Activated CD4-positive, alpha-beta T cell treated with anti-CD3 and anti-CD28 coated beads, Interleukin-2, amount 50 U/mL, for 1 hour (primary cell): ENCODE results near the gene POLR2E.

Source experiments
- DNase-seq: peaks from one replicate; pipeline ENCODE4 v3.0.0-alpha.2; 2020

Gene POLR2E

DNA sequence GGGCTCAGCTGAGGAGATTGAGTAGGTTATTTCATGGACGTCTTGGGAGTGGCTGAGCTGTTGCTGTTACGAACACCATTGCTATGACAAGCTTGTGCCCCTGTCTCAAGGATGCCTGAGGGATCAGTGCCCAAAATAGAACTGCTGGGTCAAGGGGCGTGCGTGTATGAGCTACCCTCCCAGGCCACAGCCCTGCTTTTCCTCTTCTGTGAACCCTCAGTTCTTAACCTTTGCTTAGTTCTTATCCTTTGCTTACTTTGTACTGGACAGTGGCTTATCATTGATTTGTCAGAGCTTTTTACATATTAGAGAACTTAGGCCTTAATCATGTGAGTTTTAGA, 19.2 kb downstream of the POLR2E start:
- DNase-seq = no peak

DNA sequence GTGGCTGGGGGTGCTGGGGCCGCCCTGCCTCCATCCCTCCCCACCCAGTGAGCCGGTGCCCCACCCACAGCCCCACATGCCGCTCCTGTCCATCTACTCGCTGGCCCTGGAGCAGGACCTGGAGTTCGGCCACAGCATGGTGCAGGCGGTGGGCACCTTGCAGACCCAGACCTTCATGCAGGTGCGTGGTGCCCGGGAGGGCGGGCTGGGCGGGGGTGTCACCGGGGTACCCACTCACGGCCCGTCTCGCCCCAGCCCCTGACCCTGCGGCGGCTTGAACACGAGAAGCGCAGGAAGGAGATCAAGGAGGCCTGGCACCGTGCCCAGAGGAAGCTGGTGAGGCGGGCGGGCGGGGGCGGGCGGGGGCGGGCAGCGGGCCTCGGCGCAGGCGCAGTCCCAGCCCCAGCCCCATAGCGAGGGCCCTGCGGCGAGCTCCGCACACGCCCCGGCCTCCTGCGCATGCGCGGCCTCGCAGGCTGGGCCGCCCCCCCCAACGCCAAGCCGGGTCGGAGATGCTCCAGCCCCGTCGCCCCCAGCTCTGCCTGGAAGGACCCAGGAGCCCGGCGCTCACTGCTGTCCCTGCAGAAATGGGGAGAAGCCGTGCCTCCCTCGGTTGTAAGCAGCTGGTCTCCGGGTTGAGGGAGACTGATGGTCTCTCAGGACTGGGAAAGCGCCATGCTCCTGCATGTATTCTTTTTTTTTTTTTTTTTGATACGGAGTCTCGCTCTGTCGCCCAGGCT, 20.5 kb downstream of the POLR2E start:
- peak; percentile 98 for DNase-seq

DNA sequence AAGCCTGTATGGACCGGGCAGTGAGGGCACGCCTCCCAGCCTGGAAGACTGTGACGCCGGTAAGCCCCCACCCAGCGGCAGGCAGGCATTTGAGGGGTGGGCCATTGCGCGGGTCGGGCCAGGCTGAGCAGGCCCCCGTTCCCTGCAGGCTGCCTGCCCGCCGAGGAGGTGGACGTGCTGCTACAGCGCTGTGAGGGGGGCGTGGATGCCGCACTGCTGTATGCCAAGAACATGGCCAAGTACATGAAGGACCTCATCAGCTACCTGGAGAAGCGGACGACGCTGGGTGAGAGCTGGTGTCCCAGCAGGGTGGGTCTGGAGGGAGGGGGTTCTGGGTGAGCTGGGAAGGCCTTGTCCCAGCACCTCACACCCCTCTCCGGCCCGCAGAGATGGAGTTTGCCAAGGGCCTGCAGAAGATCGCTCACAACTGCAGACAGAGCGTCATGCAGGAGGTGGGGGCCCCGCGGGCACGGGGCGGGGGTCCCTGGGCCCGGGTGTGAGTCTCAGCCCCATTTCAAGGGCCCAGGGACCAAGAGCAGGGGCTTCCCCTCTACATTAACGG, 21.1 kb downstream of the POLR2E start:
- no peak for DNase-seq

DNA sequence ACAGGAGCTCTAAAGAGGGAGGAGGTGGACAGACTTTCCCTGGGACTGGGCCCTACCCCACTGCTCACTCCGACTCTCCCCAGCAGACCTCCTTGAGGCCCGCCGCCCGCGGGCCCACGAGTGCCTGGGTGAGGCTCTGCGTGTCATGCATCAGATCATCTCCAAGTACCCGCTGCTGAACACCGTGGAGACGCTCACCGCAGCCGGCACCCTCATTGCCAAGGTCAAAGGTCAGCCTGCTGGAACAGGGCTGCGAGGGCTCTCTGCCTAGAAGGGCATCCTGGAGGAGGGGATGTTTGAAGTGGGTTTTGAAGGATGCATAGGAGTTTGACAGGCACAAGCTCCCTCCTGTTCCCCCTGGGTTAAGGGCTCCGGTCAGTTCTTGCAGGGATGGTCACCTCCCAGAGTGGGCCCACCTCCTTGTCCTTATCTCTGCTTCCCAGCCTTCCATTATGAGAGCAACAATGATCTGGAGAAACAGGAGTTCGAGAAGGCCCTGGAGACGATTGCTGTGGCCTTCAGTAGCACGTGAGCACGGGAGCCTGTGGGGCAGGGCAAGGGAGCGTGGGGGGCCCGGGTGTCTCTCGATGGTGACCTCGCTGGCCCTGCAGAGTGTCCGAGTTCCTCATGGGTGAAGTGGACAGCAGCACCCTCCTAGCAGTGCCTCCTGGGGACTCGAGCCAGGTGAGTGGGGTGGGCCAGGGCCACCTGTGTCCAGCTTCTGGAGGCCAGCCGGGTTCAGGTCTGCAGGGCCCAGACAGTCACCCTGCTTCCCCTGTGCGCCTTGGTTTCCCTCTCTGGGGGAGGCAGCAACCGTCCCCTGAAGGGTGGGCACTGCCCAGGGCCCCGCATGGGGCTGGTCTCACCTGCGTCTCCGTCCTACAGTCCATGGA, 21.9 kb downstream of the POLR2E start:
- DNase-seq = no peak

DNA sequence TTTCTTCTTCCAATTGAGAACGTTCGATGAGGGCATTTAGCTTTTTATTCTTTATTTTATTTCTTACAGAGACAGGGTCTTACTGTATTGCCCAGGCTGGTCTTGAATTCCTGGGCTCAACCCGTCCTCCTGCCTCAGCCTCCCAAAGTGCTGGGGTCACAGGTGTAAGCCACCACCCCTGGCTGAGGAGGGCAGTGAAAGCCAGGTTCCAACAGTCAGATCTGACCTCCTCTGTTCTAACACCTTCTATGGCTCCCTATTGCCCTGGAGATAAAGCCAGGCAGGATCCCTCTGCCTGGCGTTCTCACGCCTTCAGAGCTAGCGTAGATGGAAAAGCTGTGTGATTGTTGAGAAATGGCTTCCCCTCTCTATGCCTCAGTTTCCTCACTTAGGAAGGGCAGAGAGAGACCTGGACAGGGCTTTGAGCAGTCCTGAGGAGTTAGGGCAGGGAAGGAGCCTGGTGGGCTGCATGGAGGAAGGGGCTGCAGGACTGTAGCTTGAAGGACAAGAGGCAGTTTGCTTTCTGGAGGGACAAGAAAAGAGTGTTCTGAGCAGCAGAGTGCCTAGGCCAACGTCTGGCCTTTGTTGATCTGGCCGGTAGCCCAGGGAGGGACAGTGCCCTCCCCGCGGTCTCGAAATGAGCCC, 22.7 kb downstream of the POLR2E start:
- DNase-seq = no peak

DNA sequence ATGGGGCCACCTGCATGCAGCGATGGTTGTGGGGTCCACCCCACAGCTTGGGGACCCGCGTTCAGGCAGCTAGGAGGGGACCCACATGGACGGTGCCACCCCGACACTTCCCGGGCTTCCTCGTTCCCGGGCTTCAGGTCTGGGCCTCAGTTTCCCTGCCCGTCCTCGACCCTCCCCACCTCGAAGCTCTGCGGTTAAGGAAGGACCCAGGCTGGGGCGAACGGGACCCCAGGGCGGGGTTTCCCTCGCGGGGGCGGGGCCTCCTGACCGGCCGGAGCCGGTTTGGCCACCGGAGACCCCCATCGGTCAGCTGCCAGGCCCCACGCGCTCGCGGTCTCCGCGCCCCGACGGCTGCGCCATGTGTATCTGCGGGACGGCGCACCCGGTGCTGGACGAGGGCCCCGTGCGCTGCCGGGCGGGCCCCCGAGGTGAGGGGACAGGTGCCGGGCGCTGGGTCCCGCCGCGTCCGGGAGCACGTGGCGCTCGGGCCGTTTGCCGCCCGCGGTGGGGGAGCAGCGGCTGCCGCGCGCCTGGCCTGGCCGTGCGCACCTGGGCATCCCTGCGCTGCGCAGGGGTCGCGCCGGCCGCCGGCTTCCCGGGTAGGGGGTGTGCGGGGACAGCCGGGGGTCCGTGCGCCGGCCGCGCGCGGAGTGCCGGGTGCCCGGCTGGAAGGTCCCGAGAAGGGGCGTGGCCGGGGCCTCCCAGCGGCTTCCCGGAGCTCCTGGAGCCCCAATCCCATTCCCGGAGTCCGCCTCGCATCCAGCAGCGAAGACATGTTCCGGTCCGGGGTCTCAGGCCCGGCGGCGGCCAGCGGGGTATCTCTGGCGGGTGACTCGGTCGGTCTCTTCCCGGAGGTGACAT, 24.0 kb downstream of the POLR2E start:
- no peak for DNase-seq

DNA sequence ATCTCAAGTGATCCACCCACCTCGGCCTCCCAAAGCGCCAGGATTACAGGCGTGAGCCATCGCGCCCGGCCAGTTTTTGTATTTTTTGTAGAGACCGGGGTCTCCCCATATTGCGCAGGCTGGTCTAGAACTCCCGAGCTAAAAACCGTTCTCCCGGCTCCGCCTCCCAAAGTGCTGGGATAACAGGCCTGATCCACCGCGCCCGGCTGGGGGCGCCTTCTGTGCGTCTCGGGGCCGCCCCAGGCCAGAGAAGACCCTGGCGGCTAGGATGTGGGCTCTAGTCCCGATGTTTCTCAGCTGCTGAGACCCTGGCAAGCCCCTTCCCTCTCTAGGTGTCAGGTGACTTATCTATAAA, 24.6 kb downstream of the POLR2E start:
- no peak for DNase-seq

DNA sequence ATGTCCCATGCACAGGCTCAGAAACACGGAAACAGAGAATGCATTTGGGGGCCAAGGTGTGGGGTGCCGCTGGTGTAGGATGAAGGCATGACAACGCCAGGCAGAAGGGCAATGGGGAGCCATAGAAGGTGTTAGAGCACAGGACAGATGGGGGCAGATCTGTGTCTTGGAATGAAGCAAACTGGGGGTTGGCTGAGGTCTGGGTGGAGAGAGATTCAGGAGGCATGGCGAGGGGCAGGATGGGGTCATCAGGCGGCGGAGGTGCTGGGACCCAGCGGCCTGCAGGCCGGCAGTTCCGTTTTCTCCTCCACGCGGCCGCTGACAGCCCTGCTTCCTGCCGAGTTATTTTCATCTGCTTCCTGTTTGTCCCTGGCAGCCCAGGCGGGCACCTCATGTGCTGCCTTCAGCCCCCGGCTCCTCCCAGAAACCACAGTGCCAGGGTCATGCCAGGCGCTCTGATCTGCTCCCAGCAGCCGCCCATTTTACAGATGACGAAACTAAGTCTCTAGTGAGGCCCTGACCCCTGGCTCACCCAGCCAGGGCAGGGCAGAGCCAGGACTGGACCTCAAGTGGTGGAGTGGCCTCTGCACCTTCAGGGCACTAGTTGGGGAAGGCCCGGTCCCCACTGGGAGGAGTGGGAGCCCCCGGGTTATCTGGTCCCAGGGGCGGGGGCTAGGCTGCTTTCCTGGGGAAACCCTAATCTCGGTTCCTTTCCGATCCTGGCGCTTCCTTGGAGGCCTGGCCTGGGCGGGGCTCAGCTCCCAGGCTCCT, 26.0 kb downstream of the POLR2E start:
- DNase-seq = peak; percentile 70

DNA sequence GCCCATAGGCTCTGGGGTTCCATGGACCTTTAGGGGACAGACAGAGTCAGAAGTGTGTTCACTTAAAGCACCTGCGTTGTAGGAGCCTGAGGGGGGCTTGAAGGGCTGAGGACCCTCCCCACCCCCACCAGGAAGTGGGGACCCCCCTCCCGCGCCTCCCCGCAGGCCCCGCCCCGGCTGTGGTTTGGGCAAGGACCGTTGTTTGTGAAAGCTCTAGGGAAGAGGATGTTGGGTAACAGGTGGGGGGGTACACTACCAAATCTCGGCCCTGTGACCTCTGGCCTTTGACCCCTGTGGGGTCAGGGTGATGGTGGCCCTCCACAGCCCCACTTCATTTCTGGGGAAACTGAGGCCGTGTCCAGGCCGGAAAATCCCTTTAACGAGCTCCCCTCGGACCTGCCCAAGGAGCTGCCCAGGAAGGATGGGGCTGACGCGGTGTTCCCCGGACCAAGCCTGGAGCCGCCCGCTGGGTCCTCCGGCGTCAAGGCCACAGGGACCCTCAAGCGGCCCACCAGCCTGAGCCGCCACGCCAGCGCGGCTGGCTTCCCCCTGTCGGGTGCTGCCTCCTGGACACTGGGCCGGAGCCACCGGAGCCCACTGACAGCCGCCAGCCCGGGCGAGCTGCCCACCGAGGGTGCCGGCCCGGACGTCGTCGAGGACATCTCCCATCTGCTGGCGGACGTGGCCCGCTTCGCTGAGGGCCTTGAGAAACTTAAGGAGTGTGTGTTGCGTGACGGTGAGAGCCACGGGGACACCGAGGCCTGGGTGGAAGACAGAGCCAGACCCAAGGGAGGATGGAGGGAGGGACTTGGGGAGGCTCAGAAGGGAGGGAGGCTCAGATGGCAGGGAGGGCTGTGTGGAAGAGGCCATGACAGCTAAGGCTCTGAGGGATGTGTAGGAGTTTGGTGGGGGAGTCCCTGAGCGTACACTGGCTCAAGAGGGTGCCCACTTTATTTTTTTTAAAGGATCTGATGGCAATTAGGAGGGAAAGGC, 26.9 kb downstream of the POLR2E start:
- DNase-seq = peak; percentile 68

DNA sequence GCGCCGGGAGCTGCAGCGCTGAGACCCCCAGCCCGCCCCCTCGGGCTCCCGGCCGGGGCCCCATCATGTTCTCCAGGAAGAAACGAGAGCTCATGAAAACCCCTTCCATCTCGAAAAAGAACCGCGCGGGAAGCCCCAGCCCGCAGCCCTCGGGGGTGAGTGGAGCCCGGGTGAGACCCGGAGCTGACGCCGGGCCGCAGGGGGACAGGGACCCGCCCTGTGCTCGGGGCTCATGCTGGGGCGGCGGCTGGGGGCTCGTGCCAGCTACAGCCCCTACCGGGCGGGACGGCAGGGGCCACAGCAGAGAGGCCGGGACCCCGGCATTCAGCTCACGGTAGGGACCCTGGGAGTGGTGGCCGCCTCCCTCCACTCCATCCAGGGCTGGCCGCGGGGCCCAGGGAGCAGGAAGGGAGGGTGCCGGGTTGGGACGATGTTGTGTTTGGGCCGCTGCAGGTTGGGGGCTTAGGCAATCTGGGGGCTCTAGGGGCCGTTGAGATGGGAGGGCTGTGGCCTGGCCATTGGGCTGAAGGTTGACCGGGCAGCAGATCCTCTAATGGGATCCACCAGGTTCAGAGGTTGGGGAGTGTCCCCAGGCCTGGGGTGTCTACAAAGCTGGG, 27.7 kb downstream of the POLR2E start:
- peak; percentile 68 for DNase-seq

DNA sequence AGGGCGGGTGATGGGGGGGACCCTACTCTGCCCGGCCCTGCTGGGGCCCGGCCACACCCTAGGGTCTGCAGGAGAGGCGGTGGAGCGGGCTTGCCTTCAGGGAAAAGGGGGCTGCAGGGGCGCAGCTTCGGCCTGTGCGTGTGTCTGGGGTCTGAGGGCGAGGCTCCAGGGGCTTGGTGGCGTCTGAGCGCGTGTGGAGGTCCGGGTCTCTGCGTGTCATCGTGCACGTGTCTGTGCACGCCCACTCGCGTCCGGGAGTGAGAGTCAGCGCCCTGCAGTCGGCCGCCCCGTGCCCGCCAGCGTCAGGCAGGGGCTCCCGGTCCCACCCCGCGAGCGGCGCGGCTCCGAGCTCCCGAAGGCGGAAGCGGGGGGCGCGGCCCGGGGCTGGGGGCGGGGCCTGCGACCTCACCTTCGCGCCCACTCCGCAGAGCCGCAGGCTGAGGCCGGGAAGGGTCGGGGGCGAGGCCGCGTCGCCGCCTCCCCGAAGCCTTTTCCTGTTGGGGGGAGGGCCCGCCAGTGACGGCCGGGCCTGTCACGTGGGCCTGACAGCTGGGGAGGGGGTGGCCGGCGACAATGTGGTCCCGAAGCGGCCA, 28.3 kb downstream of the POLR2E start, which contains the start of gene ARHGAP45:
Gene ARHGAP45, plus strand, starts transcription at position 420 of the 593 bp plus-strand sequence. CDS start 239 bp downstream, outside the sequence.
- DNase-seq = peak; percentile 80

DNA sequence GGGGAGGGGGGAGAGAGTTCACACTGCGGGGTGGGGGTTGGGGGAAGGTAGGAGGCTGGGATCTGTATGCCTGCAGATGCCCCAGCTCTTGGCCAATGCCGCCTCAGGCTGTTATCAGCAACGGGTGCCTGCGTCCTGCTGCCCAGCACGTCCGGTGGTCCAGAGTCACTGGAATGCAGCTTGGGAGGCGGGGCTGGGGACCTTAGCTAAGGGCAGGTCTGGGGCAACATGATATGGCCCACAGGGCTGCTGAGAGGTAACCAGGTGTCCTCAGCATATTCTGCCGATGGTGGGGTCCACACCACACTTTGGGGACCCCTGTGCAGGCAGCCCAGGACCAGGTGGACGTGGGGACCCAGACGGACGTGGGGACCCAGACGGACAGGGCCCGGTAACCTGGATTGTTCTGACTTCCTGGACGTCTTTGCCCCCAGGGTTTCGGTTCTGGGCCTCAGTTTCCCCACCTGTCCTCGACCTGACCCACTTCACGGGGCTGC, 28.9 kb downstream of the POLR2E start:
- DNase-seq = no peak

DNA sequence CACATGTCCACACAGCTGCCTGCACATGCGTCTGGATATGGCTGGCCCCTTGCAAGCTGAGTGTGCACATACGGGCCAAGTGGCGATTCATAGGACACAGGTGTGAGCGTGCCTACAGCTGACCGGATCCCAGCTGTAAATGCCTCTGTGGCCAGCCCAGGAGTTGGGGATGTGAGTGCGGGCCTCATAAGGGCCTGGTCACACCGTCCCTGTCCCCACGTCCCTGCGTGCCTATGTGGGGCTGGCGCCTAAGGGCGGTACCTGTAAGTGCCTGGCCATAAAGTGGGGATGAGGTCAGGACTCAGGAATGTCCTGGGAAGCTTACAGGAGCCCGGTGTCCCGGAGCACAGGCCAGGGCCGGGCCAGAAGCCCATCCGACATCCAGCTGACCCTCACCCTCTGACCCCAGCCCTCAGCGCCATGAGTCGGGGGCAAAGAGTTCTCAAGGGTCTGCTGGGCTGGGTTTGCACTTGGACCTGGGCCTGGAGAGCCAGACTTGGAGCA, 29.5 kb downstream of the POLR2E start:
- DNase-seq = no peak

DNA sequence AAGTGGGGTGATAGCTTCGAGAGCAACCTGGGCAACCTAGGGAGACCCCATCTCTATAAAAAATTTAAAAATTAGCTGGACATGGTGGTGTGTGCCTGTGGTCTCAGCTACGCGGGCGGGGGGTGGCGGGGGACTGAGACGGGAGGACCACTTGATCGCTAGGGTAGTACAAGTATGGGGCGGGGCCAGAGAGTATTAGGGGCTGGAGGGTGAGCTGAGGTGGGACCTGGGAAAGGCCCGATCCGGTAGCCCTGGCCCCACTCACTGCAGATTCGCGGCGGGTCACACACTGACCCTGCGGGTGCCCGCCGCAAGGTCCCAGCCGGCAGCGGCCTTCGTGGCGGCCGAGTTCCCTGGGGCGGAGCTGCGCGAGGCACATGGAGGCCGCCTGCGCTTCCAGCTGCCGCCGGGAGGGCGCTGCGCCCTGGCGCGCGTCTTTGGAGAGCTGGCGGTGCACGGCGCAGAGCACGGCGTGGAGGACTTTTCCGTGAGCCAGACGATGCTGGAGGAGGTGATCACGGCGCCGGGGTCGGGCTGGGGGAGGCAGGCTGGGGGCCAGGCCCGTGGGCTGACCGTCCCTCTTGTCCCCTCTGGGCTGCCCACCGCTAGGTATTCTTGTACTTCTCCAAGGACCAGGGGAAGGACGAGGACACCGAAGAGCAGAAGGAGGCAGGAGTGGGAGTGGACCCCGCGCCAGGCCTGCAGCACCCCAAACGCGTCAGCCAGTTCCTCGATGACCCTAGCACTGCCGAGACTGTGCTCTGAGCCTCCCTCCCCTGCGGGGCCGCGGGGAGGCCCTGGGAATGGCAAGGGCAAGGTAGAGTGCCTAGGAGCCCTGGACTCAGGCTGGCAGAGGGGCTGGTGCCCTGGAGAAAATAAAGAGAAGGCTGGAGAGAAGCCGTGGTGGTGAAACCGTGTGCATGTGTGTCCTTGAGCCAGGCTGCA, 30.2 kb downstream of the POLR2E start:
- DNase-seq = peak; percentile 74

DNA sequence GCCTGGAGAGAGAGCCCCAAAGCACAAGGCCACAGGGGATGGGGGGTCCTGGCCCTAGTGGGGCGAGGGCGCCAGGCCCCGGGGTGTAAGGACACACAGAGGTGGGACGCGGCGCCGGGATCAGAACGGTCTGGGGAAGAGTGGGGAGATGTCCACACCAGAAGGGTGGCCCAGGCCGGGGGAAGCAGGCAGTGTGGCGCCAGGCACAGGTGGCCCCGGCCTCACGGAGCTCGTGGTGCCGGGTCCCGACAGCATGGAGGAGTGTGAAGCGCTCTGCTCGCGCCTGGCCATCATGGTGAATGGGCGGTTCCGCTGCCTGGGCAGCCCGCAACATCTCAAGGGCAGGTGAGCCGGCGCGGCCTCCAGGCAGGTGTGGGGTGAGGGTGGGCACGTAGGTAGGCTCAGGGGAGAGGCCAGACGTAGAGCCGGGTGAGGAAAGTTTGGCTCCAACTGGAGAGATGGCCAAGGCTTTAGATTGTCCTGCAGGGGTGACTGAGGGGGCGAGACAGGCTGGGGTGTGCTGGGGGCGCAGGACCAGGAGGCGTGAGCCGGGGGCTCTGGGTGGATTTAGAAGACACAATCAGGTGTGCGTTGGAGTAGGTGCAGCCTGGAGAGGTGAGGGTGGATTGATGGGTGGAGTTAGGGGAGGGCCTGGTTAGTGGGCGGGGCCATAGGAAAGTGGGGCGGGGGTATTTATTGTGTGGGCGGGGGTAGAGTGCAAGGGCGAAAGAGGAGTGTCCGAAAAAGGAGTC, 31.1 kb downstream of the POLR2E start:
- DNase-seq = no peak

DNA sequence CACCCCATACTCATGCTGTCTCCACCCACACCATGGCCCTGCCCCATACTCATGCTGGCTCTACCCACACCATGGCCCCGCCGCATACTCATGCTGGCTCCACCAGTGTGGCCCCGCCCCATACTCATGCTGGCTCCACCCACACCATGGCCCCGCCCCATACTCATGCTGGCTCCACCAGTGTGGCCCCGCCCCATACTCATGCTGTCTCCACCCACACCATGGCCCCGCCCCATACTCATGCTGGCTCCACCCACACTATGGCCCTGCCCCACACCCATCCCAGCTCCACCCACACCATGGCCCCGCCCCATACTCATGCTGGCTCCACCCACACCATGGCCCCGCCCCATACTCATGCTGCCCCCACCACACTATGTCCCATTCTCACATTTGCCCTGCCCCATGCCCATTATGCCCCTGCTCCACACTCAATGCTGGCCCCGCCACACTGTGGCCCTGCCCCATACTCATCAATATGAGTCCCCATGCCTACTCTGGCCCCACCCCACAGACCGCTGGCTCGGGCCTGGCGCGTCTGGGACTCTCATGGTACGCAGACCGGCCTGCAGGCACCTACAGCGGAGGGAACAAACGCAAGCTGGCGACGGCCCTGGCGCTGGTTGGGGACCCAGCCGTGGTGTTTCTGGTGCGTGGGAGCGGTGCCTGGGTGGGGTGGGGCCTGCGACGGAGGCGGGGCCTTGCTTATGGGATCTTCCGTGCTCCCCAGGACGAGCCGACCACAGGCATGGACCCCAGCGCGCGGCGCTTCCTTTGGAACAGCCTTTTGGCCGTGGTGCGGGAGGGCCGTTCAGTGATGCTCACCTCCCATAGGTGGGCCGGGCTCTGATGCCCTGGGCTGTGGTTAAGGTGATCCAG, 31.9 kb downstream of the POLR2E start:
- peak; percentile 69 for DNase-seq
